NCI-H2196 (cell line): Measurements from ENCODE around the gene HHIPL1.

ENCODE experiments used
- DNase-seq: peaks from one replicate; lab custom pipeline; 2025; ENCODE audit not compliant: unreplicated experiment; lab: John Stamatoyannopoulos, UW

HHIPL1 gene

DNA sequence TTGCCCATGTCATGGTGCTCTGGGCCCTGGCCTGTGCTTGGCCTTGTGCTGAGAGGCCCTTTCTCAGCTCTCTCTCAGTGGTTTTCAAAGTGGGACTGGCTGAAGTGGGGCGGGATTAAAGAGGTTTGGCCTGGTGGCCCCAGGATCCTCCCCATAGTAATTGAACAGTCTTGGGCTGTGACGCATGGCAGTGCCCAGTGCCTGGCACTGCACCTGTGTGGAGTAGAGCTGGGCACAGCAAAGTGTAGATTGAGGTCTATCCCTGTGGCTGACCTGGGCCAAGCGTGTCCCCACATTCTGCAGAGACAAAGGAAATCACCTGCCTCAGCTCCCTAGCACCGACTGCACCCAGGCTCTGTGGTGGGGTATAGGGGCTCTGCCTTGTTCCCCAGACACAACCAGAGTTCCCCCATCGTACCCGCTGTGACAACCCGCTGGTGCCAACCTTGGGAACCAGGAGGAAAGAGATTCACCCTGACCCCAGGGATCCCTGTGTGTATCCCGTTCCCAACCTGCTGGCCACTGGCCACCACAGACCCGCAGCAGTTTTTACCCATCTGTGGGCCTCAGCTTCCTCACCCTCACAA lies 29.2 kb downstream of the HHIPL1 start:
- no peak for DNase-seq

DNA sequence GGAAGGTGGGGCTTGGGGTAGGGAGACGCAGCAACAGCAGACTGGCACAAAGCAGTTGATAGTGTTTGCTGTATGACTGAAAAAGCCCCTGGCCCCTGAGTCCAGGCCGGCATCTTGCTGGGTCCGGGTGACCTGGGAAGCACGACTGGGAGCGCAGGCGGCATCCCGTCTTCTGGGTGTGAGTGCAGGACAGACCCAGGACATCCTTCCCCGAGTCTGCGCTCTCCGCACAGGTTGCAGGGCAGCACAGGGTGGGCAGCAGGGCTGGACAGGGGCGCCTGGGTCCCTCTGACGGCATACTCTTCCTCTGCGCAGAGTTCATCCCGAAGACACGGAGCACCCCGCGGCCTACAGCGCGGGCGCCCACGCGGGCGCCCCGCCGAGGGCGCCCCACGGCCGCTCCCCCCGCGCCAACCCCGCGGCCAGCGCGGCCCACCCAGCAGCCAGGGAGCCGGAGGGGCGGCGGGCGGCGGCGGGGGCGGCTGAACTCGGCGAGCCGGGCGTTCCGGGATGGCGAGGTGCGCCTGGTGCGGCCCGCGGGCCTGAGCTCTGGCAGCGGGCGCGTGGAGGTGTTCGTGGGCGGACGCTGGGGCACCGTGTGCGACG lies 29.9 kb downstream of the HHIPL1 start:
- no peak for DNase-seq

DNA sequence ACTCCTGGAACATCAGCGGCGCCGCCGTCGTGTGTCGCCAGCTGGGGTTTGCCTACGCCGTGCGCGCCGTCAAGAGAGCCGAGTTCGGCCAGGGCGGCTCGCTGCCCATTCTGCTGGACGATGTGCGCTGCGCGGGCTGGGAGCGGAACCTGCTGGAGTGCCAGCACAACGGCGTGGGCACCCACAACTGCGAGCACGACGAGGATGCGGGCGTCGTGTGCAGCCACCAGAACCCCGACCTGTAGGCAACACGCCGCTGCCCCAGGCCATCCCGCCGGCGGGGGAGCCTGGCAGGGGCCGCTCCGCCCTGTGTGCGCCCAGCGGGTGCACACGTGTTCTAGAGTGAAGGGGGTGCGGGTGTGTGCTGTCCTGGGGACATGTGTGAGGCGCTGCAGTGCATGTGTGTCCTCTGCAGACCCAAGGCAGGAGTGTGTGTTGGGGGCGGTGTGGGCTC lies 30.5 kb downstream of the HHIPL1 start:
- DNase-seq, result no peak

DNA sequence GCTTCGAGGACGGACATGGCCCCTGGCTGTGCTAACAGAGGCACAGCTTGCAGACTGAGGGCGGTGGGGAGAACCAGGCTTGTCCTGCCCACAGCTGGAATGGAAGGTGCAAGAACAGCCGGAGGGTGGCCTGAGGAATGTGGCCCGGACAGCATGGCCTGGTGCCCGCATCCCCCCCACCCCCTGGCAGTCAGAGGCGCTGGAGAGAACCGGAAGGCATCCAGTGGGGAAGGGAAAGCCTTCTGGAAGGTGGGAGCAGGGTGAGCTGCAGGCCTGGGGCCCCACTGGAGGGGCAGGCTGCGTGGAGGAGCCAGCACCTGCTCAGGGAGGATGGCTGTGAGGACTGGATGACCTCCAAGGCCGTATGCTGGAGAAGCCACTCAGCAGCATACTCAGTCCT lies 31.0 kb downstream of the HHIPL1 start:
- no peak for DNase-seq

DNA sequence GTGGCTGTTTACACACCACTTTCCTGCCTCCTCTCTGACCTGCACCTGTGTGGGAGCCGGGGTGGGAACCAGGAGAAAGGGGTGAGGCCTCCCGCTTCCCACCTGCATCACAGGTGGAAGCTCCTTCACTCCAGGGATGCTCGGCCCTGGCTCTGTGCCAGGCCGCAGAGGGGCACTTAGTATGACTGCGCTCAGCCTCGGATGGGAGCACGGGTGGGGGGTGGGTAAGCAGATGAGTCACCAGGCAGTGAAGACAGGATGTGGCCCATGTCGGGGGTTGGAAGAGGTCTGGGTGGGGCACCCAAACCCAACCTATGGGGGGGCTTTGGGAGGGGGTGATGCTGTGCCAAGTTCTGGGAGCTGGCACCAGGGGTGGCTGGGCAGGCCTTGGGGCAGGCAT lies 31.7 kb downstream of the HHIPL1 start:
- no peak for DNase-seq

DNA sequence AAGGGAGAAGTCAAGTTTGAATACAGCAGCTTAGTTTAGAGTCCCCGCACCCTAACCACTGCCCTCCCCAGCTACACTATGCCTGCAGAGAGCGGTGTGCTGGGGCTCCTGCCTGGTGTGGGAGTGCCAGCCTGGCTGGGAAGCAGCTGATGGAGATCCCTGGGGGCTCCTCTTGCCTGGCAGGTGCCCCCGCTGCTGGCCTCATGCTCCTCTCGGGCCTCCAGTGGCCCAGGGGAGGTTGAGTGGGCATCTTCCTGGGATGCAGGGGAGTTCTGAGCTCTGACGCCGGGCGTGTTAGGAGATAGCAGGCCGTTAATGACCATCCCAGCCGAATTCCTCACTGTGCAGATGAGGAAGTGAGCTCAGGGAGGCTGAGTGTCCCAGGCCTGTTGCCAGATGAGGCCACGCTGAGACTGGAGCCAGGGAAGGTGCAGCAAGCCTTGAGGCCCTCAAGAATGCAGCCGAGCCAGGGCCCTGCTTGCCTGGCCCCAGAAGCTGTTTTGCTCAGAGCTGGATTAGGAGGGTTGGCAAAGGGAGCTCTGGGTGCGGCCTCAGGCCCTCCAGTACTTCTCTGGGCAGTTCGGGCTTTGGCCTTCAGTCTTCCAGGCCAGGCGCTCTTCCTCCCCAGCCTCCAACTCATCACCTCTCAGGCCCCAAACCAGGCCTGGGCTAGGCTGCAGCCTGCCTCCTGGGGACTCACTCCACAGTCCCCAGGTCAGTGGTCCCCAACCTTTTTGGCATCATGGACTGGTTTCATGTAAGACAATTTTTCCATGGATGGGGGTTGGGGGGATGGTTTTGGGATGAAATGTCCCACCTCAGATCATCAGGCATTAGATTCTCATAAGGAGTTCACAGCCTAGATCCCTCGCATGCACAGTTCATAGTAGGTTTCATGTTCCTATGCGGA lies 32.6 kb downstream of the HHIPL1 start:
- no peak for DNase-seq

DNA sequence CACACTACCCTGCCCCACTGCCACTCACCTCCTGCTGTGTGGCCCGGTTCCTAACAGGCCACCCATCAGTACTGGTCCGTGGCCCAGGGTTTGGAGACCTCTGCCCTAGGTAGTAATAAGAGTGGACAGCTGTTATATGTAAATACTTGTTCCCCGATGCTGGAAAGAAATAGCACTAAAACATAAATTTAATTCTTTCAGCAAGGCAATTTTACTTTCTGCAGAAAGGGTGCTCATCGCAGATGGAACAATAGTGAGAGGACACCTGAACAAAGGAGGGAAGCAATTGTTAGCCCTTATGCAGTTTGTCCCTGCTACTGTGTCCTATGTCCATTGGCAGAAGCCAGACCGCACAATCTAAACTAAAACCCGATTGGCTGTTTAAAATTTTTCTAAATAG lies 33.3 kb downstream of the HHIPL1 start:
- DNase-seq, result no peak

GRCh38 chr14:99679111-99679510 lies 34.2 kb downstream of the HHIPL1 start:
- DNase-seq, result no peak

DNA sequence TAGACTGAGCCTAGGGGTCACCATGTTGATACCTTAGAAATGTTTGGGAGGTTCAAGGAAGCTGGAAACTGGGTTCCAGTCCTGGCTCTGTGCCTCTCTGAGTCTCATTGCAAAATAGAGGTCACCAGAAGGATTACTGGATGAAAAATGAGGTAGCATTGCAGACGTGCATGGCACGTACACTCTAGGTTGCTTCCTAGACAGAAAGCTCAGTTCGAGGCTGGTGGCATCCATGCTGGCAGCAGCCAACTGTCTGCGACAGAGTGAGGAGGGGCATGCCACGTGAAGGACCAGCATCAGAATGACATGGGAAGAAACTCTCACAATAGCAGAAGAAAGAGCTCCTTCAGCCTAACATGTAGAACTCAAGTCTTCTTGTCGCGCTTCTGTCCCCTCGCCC lies 34.6 kb downstream of the HHIPL1 start:
- DNase-seq, result no peak

DNA sequence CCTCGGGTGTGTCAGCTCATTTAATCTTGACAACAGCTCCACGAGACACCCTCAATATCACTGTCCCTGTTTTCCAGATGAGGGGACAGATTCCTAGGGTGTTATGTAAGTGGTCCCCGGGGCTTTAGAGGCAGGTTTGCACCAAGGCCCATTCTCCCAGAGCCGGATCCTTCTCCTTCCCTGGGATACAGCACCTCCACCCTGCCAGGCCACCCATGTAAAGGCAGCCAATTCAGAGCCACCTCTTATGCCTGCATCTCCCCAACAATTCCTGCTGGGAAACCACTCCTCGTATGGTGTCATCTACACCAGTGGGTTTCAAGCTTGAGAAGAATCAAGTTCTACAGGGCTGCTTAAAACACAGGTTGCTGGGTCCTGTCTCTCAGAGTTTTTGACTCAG lies 35.1 kb downstream of the HHIPL1 start:
- DNase-seq, result no peak

GRCh38 chr14:99681101-99681831 lies 36.3 kb downstream of the HHIPL1 start:
- no peak for DNase-seq

GRCh38 chr14:99681832-99682148 lies 36.9 kb downstream of the HHIPL1 start:
- DNase-seq, result no peak

- DNase-seq, result peak; percentile 74
Measured at GRCh38 chr14:99682809-99683618, 38.1 kb downstream of the HHIPL1 start.

DNA sequence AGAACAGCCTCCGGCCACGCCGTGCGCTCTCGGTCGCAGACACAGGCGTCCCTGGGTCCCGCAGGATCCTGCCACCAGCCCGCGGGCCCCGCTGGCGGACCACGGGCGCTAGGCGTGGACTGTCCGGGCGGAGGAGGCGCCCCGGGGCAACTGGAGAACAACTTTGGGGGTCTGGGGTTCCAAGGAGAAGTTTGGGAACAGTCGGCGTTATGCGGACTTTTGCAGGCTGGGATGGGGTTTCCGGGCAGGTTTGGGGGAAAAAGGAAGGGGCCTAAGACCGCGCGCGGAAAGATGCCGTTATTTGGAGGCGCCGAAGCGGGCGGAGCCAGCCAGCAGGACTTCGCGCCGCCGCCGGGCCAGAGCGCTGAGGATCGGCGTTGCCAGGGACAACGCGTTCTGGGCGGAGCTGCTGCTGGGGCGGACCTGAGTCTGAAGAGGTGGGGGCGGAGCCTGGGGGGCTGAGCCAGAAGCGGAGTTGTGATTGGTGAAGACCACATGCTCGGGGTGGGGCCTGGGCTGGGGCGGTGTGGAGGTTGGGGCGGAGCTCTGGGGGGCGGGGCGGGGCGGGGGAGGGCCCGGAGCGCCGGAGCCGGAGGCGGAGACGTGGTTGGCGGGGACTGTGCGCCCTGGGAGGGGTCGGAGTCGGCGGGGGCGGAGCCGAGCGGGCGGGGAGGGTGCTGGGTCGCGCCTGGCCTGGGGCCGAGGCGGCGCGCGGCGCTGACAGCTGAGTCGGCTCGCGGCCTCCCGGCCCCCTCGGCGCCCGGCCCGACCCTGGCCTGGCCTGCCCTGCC lies 38.9 kb downstream of the HHIPL1 start, which contains the start of gene CYP46A1:
Gene CYP46A1 (plus strand): TSS at position 680 of the 791 bp plus-strand sequence. CDS start 120 bp downstream, outside the sequence.
- peak; percentile 91 for DNase-seq

DNA sequence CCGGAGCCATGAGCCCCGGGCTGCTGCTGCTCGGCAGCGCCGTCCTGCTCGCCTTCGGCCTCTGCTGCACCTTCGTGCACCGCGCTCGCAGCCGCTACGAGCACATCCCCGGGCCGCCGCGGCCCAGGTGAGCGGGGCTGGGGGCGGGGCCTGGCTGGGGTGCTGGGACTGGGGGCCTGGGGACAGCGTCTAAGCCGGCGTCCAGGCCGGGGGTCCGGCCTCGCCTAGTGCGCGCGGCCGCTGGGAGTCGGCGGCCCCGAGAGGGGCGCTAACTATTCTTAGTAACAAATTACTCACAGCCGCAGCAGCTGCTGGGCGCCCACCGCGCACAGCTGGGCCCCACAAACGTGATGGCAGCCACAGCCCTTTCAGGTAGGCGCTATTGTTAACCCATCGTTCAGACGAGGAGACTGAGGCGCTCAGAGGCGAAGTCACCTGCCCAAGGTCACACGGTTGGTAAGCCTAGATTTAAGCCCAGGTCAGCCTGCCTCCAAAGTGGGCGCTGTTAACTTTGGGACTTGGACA lies 39.5 kb downstream of the HHIPL1 start:
- no peak for DNase-seq

DNA sequence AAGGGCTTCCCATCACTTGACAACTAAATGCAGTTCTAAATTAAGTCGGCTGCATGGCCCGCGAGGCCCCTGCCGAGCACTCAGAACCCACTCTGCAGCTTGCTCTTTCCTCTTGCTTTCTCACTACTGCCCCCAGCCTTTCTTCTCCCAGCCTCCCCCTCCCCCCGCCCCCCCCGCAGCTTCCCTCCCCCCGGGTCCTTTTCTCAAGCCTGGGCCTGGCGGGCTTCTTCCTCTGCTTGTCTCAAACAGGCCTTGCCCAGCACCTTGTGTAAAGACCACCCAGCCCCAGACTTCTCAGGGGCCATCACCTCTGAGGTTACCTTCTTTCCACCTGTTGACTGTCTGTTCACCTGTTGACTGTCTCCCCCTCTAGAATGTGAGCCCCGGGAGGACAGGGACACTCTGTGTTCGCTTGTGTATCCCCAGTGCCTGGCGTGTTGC lies 40.2 kb downstream of the HHIPL1 start:
- DNase-seq, result no peak

GRCh38 chr14:99685596-99685995 lies 40.7 kb downstream of the HHIPL1 start:
- DNase-seq, result no peak

DNA sequence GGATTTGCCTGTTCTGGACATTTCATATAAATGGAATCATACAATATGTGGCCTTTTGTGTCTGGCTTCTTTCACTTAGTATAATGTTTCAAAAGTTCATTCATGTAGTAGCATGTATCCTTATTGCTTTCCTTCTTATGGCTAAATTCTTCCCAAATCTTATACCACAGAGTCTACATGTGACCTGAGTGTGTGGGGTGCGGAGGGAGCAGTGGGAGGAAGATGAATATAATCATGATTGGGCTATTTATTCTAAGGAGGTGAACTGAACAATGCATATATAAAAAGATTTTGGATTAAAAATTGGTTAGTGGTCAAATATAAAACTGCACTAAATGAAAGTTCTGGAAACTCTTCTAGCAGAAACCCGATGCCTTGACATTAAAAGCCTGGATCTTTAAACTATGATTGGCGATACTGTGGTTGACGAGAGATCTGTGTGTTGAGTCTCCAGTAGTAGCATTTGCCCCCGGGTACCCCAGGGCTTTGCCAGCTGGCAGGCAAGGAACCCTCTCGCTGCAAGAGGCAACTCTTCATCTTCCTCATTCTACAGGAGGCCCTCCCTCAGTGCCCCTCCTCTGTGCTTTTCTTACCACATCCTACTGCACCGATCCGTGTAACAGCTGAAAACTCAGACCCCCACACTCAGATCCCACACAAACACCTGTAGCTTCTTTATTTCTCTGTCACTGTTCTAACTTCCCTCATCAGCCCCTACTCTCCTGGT lies 41.8 kb downstream of the HHIPL1 start:
- no peak for DNase-seq
